ENCODE measurements around the gene LGR6. TPM values are rescaled to one million over a fixed set of nuclear protein-coding genes. Genes with fewer than 3 reads are reported as not detected.
"Not testable (repeated sequence)": the region's sequence is repeated elsewhere in the genome, so short reads cannot be mapped to it uniquely, and the experiment has no call there.

Gene LGR6
- total RNA-seq, 1 donor from 2014 or later, result 3.1 TPM

- Mint-ChIP-seq H3K27me3 (ENCODE audit: low read depth) (no peaks in the 10 kb centered on the region), H3K27ac (peak within 1 kb of the TSS; percentile 98), H3K36me3 (no peaks in the 10 kb centered on the region), H3K9me3 (no peaks in the 10 kb centered on the region), H3K4me1 (peaks cover 16% of the 10 kb centered on the region), H3K4me3 (peak within 1 kb of the TSS; percentile 99)
- DNase-seq (ENCODE audit: low spot score in 2 of 2, unreplicated experiment in 2 of 2), result peak; percentile 89 to 91
- no peak for TF ChIP-seq CTCF (IDR thresholded peaks at IDR 0.05; ENCODE audit: unreplicated experiment)
Measured at GRCh38 chr1:202348509-202349205, 155.1 kb downstream of the LGR6 start, which contains the start of gene PPP1R12B. PPP1R12B (plus strand) TSS chr1:202348699; CDS start chr1:202348852, 153 bp downstream.

- Mint-ChIP-seq H3K4me3 (peak overlapping the region; percentile 99), H3K36me3 (no peaks in the 10 kb centered on the region), H3K9me3 (no peaks in the 10 kb centered on the region), H3K27ac (peak overlapping the region; percentile 52), H3K27me3 (ENCODE audit: low read depth) (no peaks in the 10 kb centered on the region), H3K4me1 (peaks cover 15% of the 10 kb centered on the region)
- no peak for DNase-seq (ENCODE audit: low spot score in 2 of 2, unreplicated experiment in 2 of 2)
- no peak for TF ChIP-seq CTCF (IDR thresholded peaks at IDR 0.05; ENCODE audit: unreplicated experiment)
Measured at GRCh38 chr1:202349206-202349928, 155.8 kb downstream of the LGR6 start.

- DNase-seq (ENCODE audit: low spot score in 2 of 2, unreplicated experiment in 2 of 2), result no peak
- H3K36me3 Mint-ChIP-seq, result no peaks in the 10 kb centered on the region
- H3K9me3 Mint-ChIP-seq, result no peaks in the 10 kb centered on the region
- no peak overlapping the region for H3K27ac Mint-ChIP-seq
- no peak overlapping the region for H3K4me3 Mint-ChIP-seq
- peaks cover 20% of the 10 kb centered on the region for H3K4me1 Mint-ChIP-seq
- no peaks in the 10 kb centered on the region for H3K27me3 Mint-ChIP-seq (ENCODE audit: low read depth)
- no peak for TF ChIP-seq CTCF (IDR thresholded peaks at IDR 0.05; ENCODE audit: unreplicated experiment)
Measured at GRCh38 chr1:202351725-202352124, 158.1 kb downstream of the LGR6 start.

- H3K9me3 Mint-ChIP-seq; H3K4me3 Mint-ChIP-seq; DNase-seq (ENCODE audit: low spot score in 2 of 2, unreplicated experiment in 2 of 2); H3K36me3 Mint-ChIP-seq; H3K27me3 Mint-ChIP-seq (ENCODE audit: low read depth); H3K27ac Mint-ChIP-seq: not testable (repeated sequence)
- peaks cover 20% of the 10 kb centered on the region for H3K4me1 Mint-ChIP-seq
Measured at GRCh38 chr1:202352583-202353197, 159.1 kb downstream of the LGR6 start.

- no peak for TF ChIP-seq CTCF (IDR thresholded peaks at IDR 0.05; ENCODE audit: unreplicated experiment)
- H3K36me3 Mint-ChIP-seq, result no peaks in the 10 kb centered on the region
- no peak for DNase-seq (ENCODE audit: low spot score in 2 of 2, unreplicated experiment in 2 of 2)
Measured at GRCh38 chr1:202355944-202356553, 162.4 kb downstream of the LGR6 start.

More at GRCh38 chr1:202355944-202356553, 162.4 kb downstream of the LGR6 start:
- no peaks in the 10 kb centered on the region for H3K27me3 Mint-ChIP-seq (ENCODE audit: low read depth)
- no peak overlapping the region for H3K27ac Mint-ChIP-seq
- H3K4me3 Mint-ChIP-seq, result no peak overlapping the region
- H3K9me3 Mint-ChIP-seq, result no peaks in the 10 kb centered on the region
- peaks cover 7% of the 10 kb centered on the region for H3K4me1 Mint-ChIP-seq

All from mesothelial cell of epicardium (in vitro differentiated cells).